Neural cell (in vitro differentiated cells): ENCODE results near the gene PHF3.

Source experiments
- POLR2AphosphoS5 ChIP-seq: IDR thresholded peaks from 2 replicates; pipeline ENCODE4 v1.6.1; 2012
- TAF1 ChIP-seq: IDR thresholded peaks from 2 replicates; pipeline ENCODE4 v1.6.1; 2012; ENCODE audit warnings: low read depth

DNA sequence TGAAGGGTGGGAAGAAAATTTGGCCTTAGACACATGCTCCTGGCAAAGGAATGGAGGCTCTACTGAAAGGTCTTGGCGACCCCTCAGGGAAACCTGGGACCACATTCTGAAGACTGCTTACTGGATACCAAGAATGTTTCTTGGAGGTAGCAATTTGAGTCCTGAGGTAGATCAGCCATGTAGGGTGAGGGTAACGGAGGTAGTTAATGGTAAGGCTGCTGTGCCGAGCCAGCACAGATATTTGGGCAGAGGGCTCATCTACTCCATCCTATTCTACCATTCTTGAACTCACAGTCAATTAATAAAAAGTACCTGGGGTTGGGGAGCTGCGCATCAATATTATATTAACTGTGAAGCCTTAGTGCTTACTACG lies 401 bp upstream of the PHF3 start:
- TF ChIP-seq TAF1 (no peak), POLR2AphosphoS5 (no peak)
